A549 (cell line): ENCODE measurements around the gene ZNF182. TPM values are rescaled to one million over a fixed set of nuclear protein-coding genes. Genes with fewer than 3 reads are reported as not detected.
A peak's percentile ranks its signal among the peaks of the same experiment; 100 is the strongest.

ENCODE experiments used
- ATAC-seq, 2 experiments: fragments of 200-7000 bp in 1 of 2; fragments of >200 bp in 1 of 2; cut with Nextera tagmentation in 1 of 2; cut with Tn5 transposase in 1 of 2; 3 replicates each; pipeline versions ENCODE4 v1.8.0 to v1.9.1; 2018 to 2020; ENCODE audit warnings: mild to moderate bottlenecking in 1 of 2, moderate library complexity in 1 of 2
- CTCF ChIA-PET: fragments of 300-600 bp; sonication (Branson Sonifier 250); formaldehyde crosslinking; extraction: SDS; loops from one replicate; lab custom pipeline; 2021; ENCODE audit warnings: antibody characterized with exemption, inconsistent platforms; lab: Yijun Ruan, JAX
- POLR2A ChIA-PET: fragments of 350-600 bp; formaldehyde crosslinking; extraction: SDS; loops from one replicate; lab custom pipeline; 2021; ENCODE audit warnings: antibody characterized with exemption, inconsistent platforms; lab: Yijun Ruan, JAX
- DNase-seq, 2 experiments: peaks; one replicate each; pipeline versions ENCODE4 v3.0.0 to v3.0.0-alpha.2; 2011 to 2016; ENCODE audit warnings: low read depth in 1 of 2, low spot score in 1 of 2
- FAIRE-seq: peaks from 2 replicates; lab custom pipeline; 2011; peaks lifted over from hg19 to GRCh38; lab: Jason Lieb, UNC
- H3K27ac ChIP-seq, 2 experiments: fragments of >200 bp; sonication (Bioruptor Twin); formaldehyde crosslinking; 3 replicates each; pipeline ENCODE4 v1.5.1; 2016 to 2017
- H3K4me1 ChIP-seq: fragments of >200 bp; sonication (Bioruptor Twin); formaldehyde crosslinking; 3 replicates; pipeline ENCODE4 v1.6.1; 2016
- H3K4me2 ChIP-seq: fragments of >200 bp; sonication (Bioruptor Twin); formaldehyde crosslinking; 3 replicates; pipeline ENCODE4 v1.6.1; 2016
- H3K4me3 ChIP-seq: fragments of >200 bp; sonication (Bioruptor Twin); formaldehyde crosslinking; 3 replicates; pipeline ENCODE4 v1.5.1; 2016
- H3K9me3 ChIP-seq: fragments of >200 bp; sonication (Bioruptor Twin); formaldehyde crosslinking; 3 replicates; pipeline ENCODE4 v1.6.1; 2016
- ATOH8 ChIP-seq: fragments of 250-450 bp; sonication (Bioruptor Pico); IDR thresholded peaks from 2 replicates; pipeline ENCODE4 v1.5.0; 2020; ENCODE audit warnings: low read depth, mild to moderate bottlenecking, moderate library complexity
- BCL3 ChIP-seq: fragments of >200 bp; sonication (Bioruptor Twin); formaldehyde crosslinking; IDR thresholded peaks from 3 replicates; pipeline ENCODE4 v1.6.1; 2016
- CHD2 ChIP-seq: fragments of 150-350 bp; IDR thresholded peaks from 2 replicates; pipeline ENCODE4 v1.6.1; 2014; ENCODE audit warnings: low read length; ENCODE audit not compliant: partially characterized antibody
- CHD4 ChIP-seq: fragments of 200-600 bp; sonication (generic); IDR thresholded peaks from 2 replicates; pipeline ENCODE4 v1.6.1; 2016; ENCODE audit warnings: antibody characterized with exemption, mild to moderate bottlenecking, borderline replicate concordance
- CTCF ChIP-seq: fragments of >200 bp; sonication (Bioruptor Twin); formaldehyde crosslinking; IDR thresholded peaks from 3 replicates; pipeline ENCODE4 v1.5.1; 2016
- EHF ChIP-seq: fragments of 250-450 bp; sonication (Bioruptor Pico); IDR thresholded peaks from 2 replicates; pipeline ENCODE4 v1.5.0; 2020; ENCODE audit warnings: mild to moderate bottlenecking
- ESRRA ChIP-seq: fragments of 150-350 bp; IDR thresholded peaks from 2 replicates; pipeline ENCODE4 v1.6.1; 2014; ENCODE audit warnings: mild to moderate bottlenecking, low read length, borderline replicate concordance
- FOSB ChIP-seq: fragments of 250-450 bp; sonication (Bioruptor Pico); IDR thresholded peaks from 2 replicates; pipeline ENCODE4 v1.5.0; 2020; ENCODE audit warnings: mild to moderate bottlenecking, moderate library complexity
- FOSL2 ChIP-seq, 2 experiments: fragments of 450-650 bp in 1 of 2; fragments of >200 bp in 1 of 2; sonication (Bioruptor Twin) in 1 of 2; formaldehyde crosslinking; IDR thresholded peaks; 2 replicates each; pipeline versions ENCODE4 v1.5.0 to v1.6.1; 2016 to 2020; ENCODE audit warnings: mild to moderate bottlenecking in 1 of 2, moderate library complexity in 1 of 2
- FOXS1 ChIP-seq: fragments of 250-450 bp; sonication (Bioruptor Pico); IDR thresholded peaks from 2 replicates; pipeline ENCODE4 v1.5.0; 2020; ENCODE audit warnings: mild to moderate bottlenecking, moderate library complexity
- HDAC2 ChIP-seq: fragments of 200-600 bp; sonication (generic); IDR thresholded peaks from 2 replicates; pipeline ENCODE4 v1.6.1; 2016
- HES2 ChIP-seq: fragments of >200 bp; sonication (Bioruptor Twin); formaldehyde crosslinking; IDR thresholded peaks from 2 replicates; pipeline ENCODE4 v1.6.1; 2016
- HMGXB4 ChIP-seq: fragments of 250-450 bp; sonication (Bioruptor Pico); IDR thresholded peaks from 2 replicates; pipeline ENCODE4 v1.5.0; 2021; ENCODE audit warnings: mild to moderate bottlenecking, moderate library complexity, borderline replicate concordance
- HOXA7 ChIP-seq: fragments of 250-450 bp; sonication (Bioruptor Pico); IDR thresholded peaks from 2 replicates; pipeline ENCODE4 v1.5.0; 2020; ENCODE audit warnings: mild to moderate bottlenecking, moderate library complexity
- HOXB5 ChIP-seq: fragments of 250-450 bp; sonication (Bioruptor Pico); IDR thresholded peaks from 2 replicates; pipeline ENCODE4 v1.5.0; 2020; ENCODE audit warnings: mild to moderate bottlenecking, moderate library complexity
- JUN ChIP-seq, 2 experiments: fragments of >200 bp; sonication (Bioruptor Twin); formaldehyde crosslinking; IDR thresholded peaks; 2 replicates in 1 of 2; 3 replicates in 1 of 2; pipeline ENCODE4 v1.6.1; 2016 to 2017
- JUNB ChIP-seq: fragments of >200 bp; sonication (Bioruptor Twin); formaldehyde crosslinking; IDR thresholded peaks from 2 replicates; pipeline ENCODE4 v1.6.1; 2016
- KDM5A ChIP-seq: fragments of 200-600 bp; sonication (generic); IDR thresholded peaks from 2 replicates; pipeline ENCODE4 v1.6.1; 2016; ENCODE audit warnings: antibody characterized with exemption, mild to moderate bottlenecking
- MAX ChIP-seq: IDR thresholded peaks from 2 replicates; pipeline ENCODE4 v1.6.1; 2012
- MAZ ChIP-seq: fragments of 150-350 bp; IDR thresholded peaks from 2 replicates; pipeline ENCODE4 v1.6.1; 2014; ENCODE audit warnings: antibody characterized with exemption, low read depth, low read length, borderline replicate concordance
- MYC ChIP-seq: IDR thresholded peaks from 2 replicates; pipeline ENCODE4 v1.6.1; 2012; ENCODE audit warnings: mild to moderate bottlenecking, inconsistent platforms, low read length, improper control_type of control experiment, borderline replicate concordance
- NFE2L2 ChIP-seq: fragments of 150-350 bp; conservative IDR thresholded peaks from 2 replicates; pipeline ENCODE4 v1.6.1; 2014; ENCODE audit warnings: low read length
- NPAS2 ChIP-seq: fragments of 250-450 bp; sonication (Bioruptor Pico); IDR thresholded peaks from 2 replicates; pipeline ENCODE4 v1.8.0; 2022; ENCODE audit warnings: mild to moderate bottlenecking, moderate library complexity, borderline replicate concordance
- NR3C1 ChIP-seq: fragments of >200 bp; sonication (Bioruptor Twin); formaldehyde crosslinking; IDR thresholded peaks from 3 replicates; pipeline ENCODE4 v1.6.1; 2017
- PHF8 ChIP-seq: fragments of 200-600 bp; sonication (generic); IDR thresholded peaks from 2 replicates; pipeline ENCODE4 v1.6.1; 2016; ENCODE audit warnings: low read depth, mild to moderate bottlenecking, antibody characterized with exemption, moderate library complexity, borderline replicate concordance
- POLR2A ChIP-seq: IDR thresholded peaks from 2 replicates; pipeline ENCODE4 v1.6.1; 2012; ENCODE audit warnings: mild to moderate bottlenecking, low read length
- RAD21 ChIP-seq, 2 experiments: fragments of >200 bp in 1 of 2; sonication (Bioruptor Twin) in 1 of 2; formaldehyde crosslinking in 1 of 2; IDR thresholded peaks in 1 of 2; conservative IDR thresholded peaks in 1 of 2; 2 replicates in 1 of 2; 3 replicates in 1 of 2; pipeline ENCODE4 v1.6.1; 2012 to 2018; ENCODE audit warnings: inconsistent platforms in 1 of 2
- RCOR1 ChIP-seq: fragments of 150-350 bp; IDR thresholded peaks from 2 replicates; pipeline ENCODE4 v1.6.1; 2014; ENCODE audit warnings: antibody characterized with exemption, low read length, low read depth
- RFX5 ChIP-seq: fragments of 450-650 bp; IDR thresholded peaks from 2 replicates; pipeline ENCODE4 v1.7.1; 2014; ENCODE audit warnings: antibody characterized with exemption, mild to moderate bottlenecking, moderate library complexity
- ZNF302 ChIP-seq: fragments of 250-450 bp; sonication (Bioruptor Pico); IDR thresholded peaks from 2 replicates; pipeline ENCODE4 v1.9.0; 2021; ENCODE audit warnings: inconsistent platforms, mild to moderate bottlenecking, moderate library complexity
- WGBS: methylation state at CpG from one replicate; pipeline ENCODE4 v1.1.6; 2017; ENCODE audit errors: missing lambda C conversion rate; 5-methylcytosine and 5-hydroxymethylcytosine counted together
- polyA minus RNA-seq: library from RNA; depleted of rRNA, polyadenylated mRNA; stranded (reverse); fragments of >200 nt; gene quantifications from 2 replicates; pipeline ENCODE4 v1.2.3, GENCODE V29; 2011; rRNA and poly(A)+ RNA removed
- polyA plus RNA-seq, 4 experiments: library from polyadenylated mRNA; depleted of rRNA in 3 of 4; stranded (reverse); fragments of >200 nt; fragmentation: RNase III in 1 of 4; extraction: RNeasy Plus Mini Kit Qiagen cat#74134 plus additional on column Dnase treatment in 1 of 4; gene quantifications; 2 replicates in 3 of 4; 3 replicates in 1 of 4; pipeline ENCODE4 v1.2.3, GENCODE V29; 2011 to 2017

The ZNF182 gene
- polyA plus RNA-seq (2011; rRNA removed) (5.1 and 5.5 TPM in 2 replicates), polyA plus RNA-seq (2017; fragmentation: RNase III; extraction: RNeasy Plus Mini Kit Qiagen cat#74134 plus additional on column Dnase treatment) (3.7 to 4.5 TPM (median 4.1 TPM) in 3 replicates), polyA minus RNA-seq (1.6 and 2.1 TPM in 2 replicates)
- 0.77 and 0.92 TPM in 2 replicates for polyA plus RNA-seq (2012; cell fraction: cytosol; rRNA removed)
- 1.1 and 1.4 TPM in 2 replicates for polyA plus RNA-seq (2012; cell fraction: nucleus; rRNA removed)

GRCh38 chrX:48003758-48004457 is at the start of gene ZNF182:
ZNF182 (minus strand) TSS chrX:48003989; CDS start chrX:48002609, 1,380 bp downstream.
- Histone ChIP-seq H3K4me2 (peak within 1 kb of the TSS; percentile 76), H3K4me1 (no peaks in the 10 kb centered on the region), H3K27ac (peak within 1 kb of the TSS; percentile 81 to 94), H3K4me3 (peak within 1 kb of the TSS; percentile 62), H3K9me3 (peaks cover 4% of the 10 kb centered on the region; the same call in 1 of the 3 replicates)
- TF ChIP-seq KDM5A = no peak
- peak in 1 of 2 experiments; percentile 50; a peak in 2 of 5 replicates for TF ChIP-seq JUN (IDR thresholded peaks at IDR 0.05)
- no peak for TF ChIP-seq ZNF302 (CRISPR knock-in tag)
- TF ChIP-seq MAX = peak; percentile 33; the same call in 1 of the 2 replicates
- TF ChIP-seq FOXS1 (CRISPR knock-in tag) = no peak
- TF ChIP-seq HDAC2 = no peak
- peak; percentile 51; the same call in 1 of the 2 replicates for TF ChIP-seq PHF8
- TF ChIP-seq MAZ = no peak
- TF ChIP-seq NFE2L2 = no peak
- TF ChIP-seq MYC = no peak
- TF ChIP-seq BCL3 = 0 out of 3 replicates have a peak, but pooled peaks have one; percentile 16
- no peak for TF ChIP-seq EHF
- no peak for TF ChIP-seq FOSB (CRISPR knock-in tag)
- TF ChIP-seq RCOR1 = no peak
- no peak for TF ChIP-seq HOXA7 (CRISPR knock-in tag)
- TF ChIP-seq POLR2A = peak; percentile 65; the same call in 1 of the 2 replicates
- no peak for TF ChIP-seq NPAS2 (CRISPR knock-in tag)
- no peak for TF ChIP-seq FOSL2 (IDR thresholded peaks at IDR 0.05)
- peak; percentile 37 for TF ChIP-seq FOSL2 (CRISPR knock-in tag; IDR thresholded peaks at IDR 0.05)
- 0 out of 2 replicates have a peak, but pooled peaks have one; percentile 40 for TF ChIP-seq RFX5
- WGBS = 2% methylated on average over 15 of the region's 34 CpGs
- ATAC-seq (peak; percentile 91 to 99), FAIRE-seq (no peak), DNase-seq (peak; percentile 89 to 94)
- POLR2A ChIA-PET = no interaction called here
- CTCF ChIA-PET = no interaction called here

- Histone ChIP-seq H3K27ac (no peak overlapping the region), H3K4me3 (no peak overlapping the region), H3K9me3 (no peaks in the 10 kb centered on the region), H3K4me1 (no peaks in the 10 kb centered on the region), H3K4me2 (no peak overlapping the region)
- CTCF ChIA-PET = interaction anchor here (0.9 kb wide), 1 partner anchor 35 kb away, joined by 3 read pairs; no protein-coding TSS in a partner anchor
- 18% methylated on average over 5 of the region's 5 CpGs for WGBS
- ATAC-seq (no peak), FAIRE-seq (no peak), DNase-seq (no peak)
- POLR2A ChIA-PET = no interaction called here
- no peak for TF ChIP-seq JUN (IDR thresholded peaks at IDR 0.05)
- TF ChIP-seq HOXB5 (CRISPR knock-in tag) = no peak
- TF ChIP-seq JUNB = no peak
- TF ChIP-seq HMGXB4 (CRISPR knock-in tag) = no peak
- no peak for TF ChIP-seq MAZ
- no peak for TF ChIP-seq NR3C1
- no peak for TF ChIP-seq ESRRA
- TF ChIP-seq CHD2 = no peak
- TF ChIP-seq CHD4 = no peak
- no peak for TF ChIP-seq HDAC2
- TF ChIP-seq RAD21 (conservative IDR thresholded peaks at IDR 0.05 in 1 of 2, IDR thresholded peaks at IDR 0.05 in 1 of 2) = no peak
- no peak for TF ChIP-seq HES2
- TF ChIP-seq CTCF = no peak
- TF ChIP-seq NPAS2 (CRISPR knock-in tag) = no peak
- TF ChIP-seq ATOH8 = no peak
Observed at GRCh38 chrX:48046846-48047245, 43.1 kb upstream of the ZNF182 start.
